GM18907 (cell line): Measurements from ENCODE around the gene LGI2.

Experiments
- ATAC-seq: cut with Tn5 transposase; IDR thresholded peaks from one replicate; pipeline ENCODE4 v1.9.1; 2021; ENCODE audit warnings: mild to moderate bottlenecking, moderate library complexity; ENCODE audit not compliant: unreplicated experiment

Gene LGI2

DNA sequence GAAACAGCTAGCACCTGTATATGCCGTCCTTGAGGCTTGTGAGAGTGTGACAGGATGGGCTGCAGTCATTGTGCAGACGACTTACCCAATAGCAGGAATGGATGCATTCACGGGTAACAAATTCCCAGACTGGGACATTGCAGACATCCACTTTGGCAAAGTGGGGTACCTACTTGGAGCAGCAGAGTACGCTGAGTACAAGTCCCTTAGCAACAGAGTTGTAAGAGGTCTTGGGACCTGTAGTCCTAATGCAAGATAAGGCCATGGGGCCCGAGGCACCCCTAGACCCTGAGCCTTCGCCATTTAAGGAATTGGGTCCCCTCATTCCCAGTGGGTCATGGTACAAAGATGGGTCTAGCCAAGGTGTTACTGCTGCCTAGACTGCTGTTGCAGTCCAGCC lies 62.5 kb downstream of the LGI2 start:
- no peak for ATAC-seq

GRCh38 chr4:24967346-24967745 lies 63.4 kb downstream of the LGI2 start:
- no peak for ATAC-seq

DNA sequence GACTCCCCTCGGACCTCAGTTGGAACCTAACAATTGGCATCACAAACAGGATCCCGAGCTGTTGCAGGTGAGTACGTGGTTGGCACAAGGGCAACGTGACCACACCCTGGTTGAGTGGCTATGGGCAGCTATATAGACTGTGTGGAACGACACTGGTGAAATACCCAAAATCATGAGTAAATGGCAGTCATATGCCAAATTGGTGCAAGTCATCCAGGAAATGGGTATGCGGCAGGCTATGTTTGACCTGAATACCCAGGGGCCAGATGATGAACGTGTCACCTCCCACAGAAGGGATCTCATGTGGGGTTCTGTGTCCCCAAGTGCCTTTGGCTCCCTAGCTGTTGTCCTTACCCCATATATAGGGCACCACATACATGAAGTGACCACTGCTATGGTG lies 64.7 kb downstream of the LGI2 start:
- no peak for ATAC-seq

- ATAC-seq = no peak
Measured at GRCh38 chr4:24965627-24966026, 65.1 kb downstream of the LGI2 start.

GRCh38 chr4:24963277-24963676 lies 67.5 kb downstream of the LGI2 start:
- ATAC-seq = no peak

DNA sequence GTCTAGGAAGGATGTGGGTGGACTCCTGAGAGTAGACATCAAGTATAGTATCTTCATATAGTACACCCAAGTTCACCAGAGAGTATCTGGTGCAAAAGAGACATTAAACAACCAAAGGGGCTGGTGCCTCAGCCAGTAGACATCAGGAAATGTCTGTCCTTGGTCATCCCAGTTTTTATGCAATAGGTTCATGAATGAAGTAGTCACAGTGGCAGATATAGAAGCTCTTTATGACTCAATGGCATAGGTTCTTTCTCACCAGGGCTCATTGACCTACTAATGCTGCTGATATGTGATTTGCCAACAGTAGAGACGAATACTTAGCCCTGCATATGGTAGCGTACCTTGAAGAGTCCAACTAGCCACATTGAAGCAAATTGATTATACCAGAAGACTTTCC lies 72.9 kb downstream of the LGI2 start:
- no peak for ATAC-seq

GRCh38 chr4:24956763-24957162 lies 74.0 kb downstream of the LGI2 start:
- no peak for ATAC-seq

DNA sequence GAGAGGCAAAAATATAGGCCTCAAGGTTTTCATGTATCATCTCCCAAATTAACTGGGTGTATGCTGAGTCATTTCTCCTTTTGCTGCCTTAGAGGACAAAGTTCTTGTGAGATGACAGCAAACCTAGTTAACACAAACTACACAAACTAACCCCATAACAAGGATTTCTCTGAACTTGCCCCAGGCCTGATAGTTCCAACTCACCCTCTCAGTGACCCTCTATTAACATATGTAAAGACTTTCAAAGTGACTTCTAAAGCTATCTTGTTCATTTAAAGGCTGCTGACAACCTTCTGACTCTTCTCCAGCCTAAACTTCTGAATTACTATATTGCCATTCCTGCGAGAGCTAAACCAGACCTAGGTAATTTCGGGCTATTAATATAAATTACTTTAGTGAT lies 74.7 kb downstream of the LGI2 start:
- no peak for ATAC-seq

DNA sequence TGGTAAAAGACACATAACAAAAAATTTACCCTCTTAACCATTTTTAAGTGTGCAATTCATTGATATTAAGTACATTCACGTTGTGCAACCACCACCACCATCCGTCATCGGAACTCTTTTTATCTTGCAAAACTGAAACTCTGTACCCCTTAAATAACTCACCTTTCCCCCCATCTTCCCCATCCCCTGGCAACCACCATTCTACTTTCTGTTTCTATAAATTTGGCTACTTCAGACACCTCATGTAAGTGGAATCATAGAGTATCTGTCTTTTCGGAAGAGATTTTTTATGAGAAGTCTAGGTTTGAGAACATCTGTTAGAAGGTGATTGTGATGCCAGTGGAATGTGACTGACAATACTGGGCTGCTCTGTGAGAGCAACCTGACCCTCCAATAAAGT lies 78.1 kb downstream of the LGI2 start:
- ATAC-seq = no peak

DNA sequence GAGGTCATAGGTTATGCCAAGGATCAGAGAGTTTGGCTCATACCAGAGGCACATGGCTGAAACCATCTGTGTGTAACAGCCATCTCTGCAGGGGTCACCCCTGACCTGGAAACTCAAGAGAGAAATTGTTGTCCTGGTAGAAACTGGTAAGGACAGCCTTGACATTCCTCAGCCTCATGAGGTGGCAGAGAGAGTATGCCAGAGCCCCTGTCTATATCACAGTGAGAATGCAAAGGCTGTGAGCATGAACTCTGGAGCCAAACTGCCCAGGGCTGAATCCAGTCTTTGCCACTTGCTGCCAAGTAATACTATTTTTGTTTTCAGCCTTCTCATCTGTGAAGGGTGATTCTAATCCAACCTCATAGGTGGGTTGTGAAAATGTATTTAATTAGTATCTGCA lies 80.8 kb downstream of the LGI2 start:
- no peak for ATAC-seq
